NB4 (cell line): ENCODE measurements around the gene FLOT1.
"Not testable (repeated sequence)": the region's sequence is repeated elsewhere in the genome, so short reads cannot be mapped to it uniquely, and the experiment has no call there.

Source experiments
- POLR2A ChIP-seq: IDR thresholded peaks from 2 replicates; pipeline ENCODE4 v1.6.1; 2011; ENCODE audit warnings: mild to moderate bottlenecking; ENCODE audit not compliant: insufficient read length; ENCODE audit errors: extremely low read depth
- TF ChIP-seq, protein P1 (sequence below): IDR thresholded peaks from one replicate; pipeline ENCODE4 v1.5.1; 2012; ENCODE audit warnings: low read depth, low read length
- TF ChIP-seq, protein P2 (sequence below): IDR thresholded peaks from 2 replicates; pipeline ENCODE4 v1.6.1; 2011; ENCODE audit warnings: low read depth, low read length

DNA sequence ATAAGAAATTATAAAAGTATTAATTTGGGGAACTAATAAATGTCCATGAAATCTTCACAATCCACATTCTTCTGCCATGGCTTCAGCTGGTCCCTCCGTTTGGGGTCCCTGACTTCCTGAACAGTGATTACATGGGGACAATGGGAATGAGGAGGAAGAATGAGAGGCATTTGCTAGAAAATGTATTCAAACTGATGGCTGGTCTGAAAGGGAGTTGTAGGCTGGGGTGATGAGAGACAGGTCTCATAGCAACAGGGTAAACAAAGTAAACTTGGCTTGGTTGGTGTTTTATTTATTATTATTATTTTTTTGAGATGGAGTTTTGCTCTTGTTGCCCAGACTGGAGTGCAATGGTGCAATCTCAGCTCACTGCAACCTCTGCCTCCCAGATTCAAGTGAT lies 23.0 kb upstream of the FLOT1 start:
- not testable (repeated sequence) for TF ChIP-seq POLR2A
- TF ChIP-seq, protein P1, sequence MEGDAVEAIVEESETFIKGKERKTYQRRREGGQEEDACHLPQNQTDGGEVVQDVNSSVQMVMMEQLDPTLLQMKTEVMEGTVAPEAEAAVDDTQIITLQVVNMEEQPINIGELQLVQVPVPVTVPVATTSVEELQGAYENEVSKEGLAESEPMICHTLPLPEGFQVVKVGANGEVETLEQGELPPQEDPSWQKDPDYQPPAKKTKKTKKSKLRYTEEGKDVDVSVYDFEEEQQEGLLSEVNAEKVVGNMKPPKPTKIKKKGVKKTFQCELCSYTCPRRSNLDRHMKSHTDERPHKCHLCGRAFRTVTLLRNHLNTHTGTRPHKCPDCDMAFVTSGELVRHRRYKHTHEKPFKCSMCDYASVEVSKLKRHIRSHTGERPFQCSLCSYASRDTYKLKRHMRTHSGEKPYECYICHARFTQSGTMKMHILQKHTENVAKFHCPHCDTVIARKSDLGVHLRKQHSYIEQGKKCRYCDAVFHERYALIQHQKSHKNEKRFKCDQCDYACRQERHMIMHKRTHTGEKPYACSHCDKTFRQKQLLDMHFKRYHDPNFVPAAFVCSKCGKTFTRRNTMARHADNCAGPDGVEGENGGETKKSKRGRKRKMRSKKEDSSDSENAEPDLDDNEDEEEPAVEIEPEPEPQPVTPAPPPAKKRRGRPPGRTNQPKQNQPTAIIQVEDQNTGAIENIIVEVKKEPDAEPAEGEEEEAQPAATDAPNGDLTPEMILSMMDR: not testable (repeated sequence)
- TF ChIP-seq, protein P2, sequence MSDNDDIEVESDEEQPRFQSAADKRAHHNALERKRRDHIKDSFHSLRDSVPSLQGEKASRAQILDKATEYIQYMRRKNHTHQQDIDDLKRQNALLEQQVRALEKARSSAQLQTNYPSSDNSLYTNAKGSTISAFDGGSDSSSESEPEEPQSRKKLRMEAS: not testable (repeated sequence)
